ENCODE data around the gene OR13H1. TPM values are rescaled to one million over a fixed set of nuclear protein-coding genes. Genes with fewer than 3 reads are reported as not detected.

The OR13H1 gene
- total and polyA plus RNA-seq, 2 of the 4 experiments (the other 2 are of a cell fraction), result not detected

GRCh38 chrX:131549011-131549410 lies 5.1 kb downstream of the OR13H1 start:
- no peak for DNase-seq
- WGBS, 2 experiments (ENCODE audit: extremely low coverage in 2 of 2, insufficient read length in 1 of 2), result 0% methylated on average over 1 of the region's 2 CpGs; no CpG with 5 or more reads in 1 of the 2 experiments
- H3K9ac ChIP-seq (ENCODE audit: low read depth, low read length), result no peak overlapping the region
- H3K56ac ChIP-seq (ENCODE audit: extremely low read depth, insufficient read depth, low read length), result no peak overlapping the region
- H2AFZ ChIP-seq (replicated peaks; ENCODE audit: low read length, poor library complexity), result no peak overlapping the region
- H4K8ac ChIP-seq (ENCODE audit: low read depth in 2 of 2, low read length in 2 of 2), result no peak overlapping the region
- TF ChIP-seq MAFK (IDR thresholded peaks at IDR 0.05; ENCODE audit: low read depth, low read length) (no peak), NFE2L2 (IDR thresholded peaks at IDR 0.05; ENCODE audit: low read depth, low read length) (no peak), USF2 (IDR thresholded peaks at IDR 0.05; ENCODE audit: low read depth, low read length) (no peak), BHLHE40 (IDR thresholded peaks at IDR 0.05; ENCODE audit: low read depth, low read length) (no peak), CEBPB (IDR thresholded peaks at IDR 0.05; ENCODE audit: low read depth, low read length) (no peak), RFX5 (IDR thresholded peaks at IDR 0.05; ENCODE audit: low read depth, low read length) (no peak), CTCF (conservative IDR thresholded peaks at IDR 0.05; ENCODE audit: low read depth, low read length) (no peak), FOS (IDR thresholded peaks at IDR 0.05; ENCODE audit: low read depth, low read length) (no peak)
- ATAC-seq (ENCODE audit: low read depth), result no peak
- H3K4ac ChIP-seq (ENCODE audit: low read depth, low read length), result no peak overlapping the region
- no peak overlapping the region for H4K91ac ChIP-seq (ENCODE audit: insufficient read depth, low read depth, low read length)
- no peak overlapping the region for H2BK20ac ChIP-seq (ENCODE audit: low read depth, low read length)
- H4K20me1 ChIP-seq (ENCODE audit: insufficient read depth, low read length), result no peaks in the 10 kb centered on the region
- no peaks in the 10 kb centered on the region for H3K9me1 ChIP-seq (ENCODE audit: insufficient read depth, low read length)
- intact Hi-C loops (cut with micrococcal nuclease) (no loop called here), in situ Hi-C loops (cut with MboI; ENCODE audit: low sequenced_read_pairs) (no loop called here), dilution Hi-C loops (cut with HindIII; ENCODE audit: low sequenced_read_pairs, unreplicated experiment) (no loop called here)
- H3K4me3 ChIP-seq (ENCODE audit: insufficient read depth, low read depth, low read length), result no peak overlapping the region
- H2BK15ac ChIP-seq (ENCODE audit: low read depth, low read length), result no peak overlapping the region
- H2BK5ac ChIP-seq (ENCODE audit: low read depth, low read length, poor library complexity, severe bottlenecking), result no peak overlapping the region
- BruUV-seq (replicated peaks), result no TSS peak
- H3K36me3 ChIP-seq (ENCODE audit: control insufficient read depth, insufficient read depth, low read length), result no peaks in the 10 kb centered on the region
- H2AK5ac ChIP-seq (ENCODE audit: low read depth, low read length), result no peak overlapping the region
- H3K79me1 ChIP-seq (ENCODE audit: low read depth in 1 of 2, low read length in 2 of 2), result no peaks in the 10 kb centered on the region
- no peak overlapping the region for H3K14ac ChIP-seq (replicated peaks; ENCODE audit: low read depth, low read length)
- H3K27ac ChIP-seq (ENCODE audit: insufficient read depth, low read length), result no peak overlapping the region
- no peak overlapping the region for H4K5ac ChIP-seq (ENCODE audit: low read depth, low read length)
- H2BK120ac ChIP-seq (ENCODE audit: low read depth, low read length), result no peak overlapping the region
- ChIA-PET POLR2A (ENCODE audit: unreplicated experiment) (no interaction called here), CTCF (no interaction called here)
- no peak overlapping the region for H2AK9ac ChIP-seq (replicated peaks; ENCODE audit: low read depth, low read length, poor library complexity)
- H3K9me3 ChIP-seq (ENCODE audit: control insufficient read depth, insufficient read depth, low read length), result peaks cover 2% of the 10 kb centered on the region; the same call in 1 of the 2 replicates
- H3K18ac ChIP-seq (ENCODE audit: low read depth, low read length), result no peak overlapping the region
- no peak overlapping the region for H3K4me2 ChIP-seq (ENCODE audit: low read depth, low read length)
- no peaks in the 10 kb centered on the region; the same call in none of the 2 replicates for H3K27me3 ChIP-seq (ENCODE audit: control insufficient read depth, insufficient read depth, low read length)
- H3K4me1 ChIP-seq (ENCODE audit: control insufficient read depth, insufficient read depth, low read length), result no peaks in the 10 kb centered on the region
- no peak overlapping the region for H3K23ac ChIP-seq (ENCODE audit: low read depth, low read length)
